ENCODE measurements around the gene UBXN11.

GRCh38 chr1:26297057-26297790 is 9.2 kb downstream of the UBXN11 start:
- TF ChIP-seq CTCF (IDR thresholded peaks at IDR 0.05), result no peak
- TF ChIP-seq POLR2A (IDR thresholded peaks at IDR 0.05), result no peak
- TF ChIP-seq EP300 (IDR thresholded peaks at IDR 0.05), result no peak

All from tibial nerve (tissue), 4 donors.